K562 (cell line): ENCODE measurements around the gene APOA1. TPM values are rescaled to one million over a fixed set of nuclear protein-coding genes. Genes with fewer than 3 reads are reported as not detected.

Source experiments
- ATAC-seq: fragments of 200-7000 bp; cut with Tn5 transposase; 3 replicates; pipeline ENCODE4 v1.9.1; 2020; ENCODE audit warnings: moderate library complexity
- BruUV-seq: library from RNA; stranded (reverse); fragments of 400-500 nt; replicated peaks from 2 replicates; lab custom pipeline; 2021; lab: Mats Ljungman, UMichigan
- CTCF ChIA-PET: fragments of 300-600 bp; formaldehyde crosslinking; extraction: SDS; loops from one replicate; lab custom pipeline; 2021; ENCODE audit warnings: low intra/inter-chr PET ratio; lab: Yijun Ruan, JAX
- POLR2A ChIA-PET: fragments of 300-600, 350-650 bp; sonication (Branson Sonifier 250); formaldehyde crosslinking; extraction: SDS; loops from one replicate; lab custom pipeline; 2021; ENCODE audit warnings: antibody characterized with exemption, inconsistent platforms; lab: Yijun Ruan, JAX
- DNase-seq, 4 experiments: peaks; one replicate each; pipeline versions ENCODE4 v3.0.0 to v3.0.0-alpha.2; 2011 to 2018; ENCODE audit warnings: low spot score in 3 of 4, mixed read lengths in 3 of 4; ENCODE audit errors: extremely low read depth in 1 of 4
- FAIRE-seq: peaks from 2 replicates; lab custom pipeline; 2011; peaks lifted over from hg19 to GRCh38; lab: Jason Lieb, UNC
- H2AFZ ChIP-seq: 2 replicates; pipeline ENCODE4 v1.6.0; 2011; ENCODE audit warnings: low read depth, low read length, control low read depth, inconsistent platforms
- H3K27ac ChIP-seq: fragments of 200-600 bp; 3 replicates; pipeline ENCODE4 v1.8.0; 2011; ENCODE audit warnings: low read depth, mild to moderate bottlenecking, control low read depth, inconsistent platforms, low read length, moderate library complexity, mixed read lengths; ENCODE audit errors: extremely low read depth
- H3K27me3 ChIP-seq, 2 experiments: fragments of 300-600 bp in 1 of 2; 2 replicates in 1 of 2; 3 replicates in 1 of 2; pipeline versions ENCODE4 v1.6.0 to v1.8.0; 2011; ENCODE audit warnings: inconsistent platforms in 2 of 2, low read length in 2 of 2, mild to moderate bottlenecking in 1 of 2, mixed read lengths in 1 of 2, moderate library complexity in 1 of 2; ENCODE audit not compliant: control insufficient read depth in 2 of 2, insufficient read depth in 2 of 2
- H3K36me3 ChIP-seq: fragments of 300-600 bp; 3 replicates; pipeline ENCODE4 v1.8.0; 2011; ENCODE audit warnings: mild to moderate bottlenecking, low read length, inconsistent platforms; ENCODE audit not compliant: control insufficient read depth, insufficient read depth
- H3K4me1 ChIP-seq, 2 experiments: fragments of 200-600 bp in 1 of 2; replicated peaks in 1 of 2; 2 replicates in 1 of 2; 3 replicates in 1 of 2; pipeline versions ENCODE4 v1.5.1 to v1.8.0; 2011; ENCODE audit warnings: inconsistent platforms in 2 of 2, low read length in 2 of 2, mild to moderate bottlenecking in 1 of 2, mixed read lengths in 1 of 2, moderate library complexity in 1 of 2; ENCODE audit not compliant: control insufficient read depth in 2 of 2, insufficient read depth in 2 of 2
- H3K4me2 ChIP-seq: 2 replicates; pipeline ENCODE4 v1.6.1; 2011; ENCODE audit warnings: low read length, control low read depth, inconsistent platforms, mixed read lengths; ENCODE audit not compliant: insufficient read depth
- H3K4me3 ChIP-seq: fragments of 200-600 bp; sonication (generic), shearing (Covaris generic); 2 replicates; pipeline ENCODE4 v1.5.1; 2016; ENCODE audit warnings: control low read depth, inconsistent platforms
- H3K79me2 ChIP-seq: fragments of 200-600 bp; 3 replicates; pipeline ENCODE4 v1.8.0; 2011; ENCODE audit warnings: low read length, inconsistent platforms; ENCODE audit not compliant: control insufficient read depth, insufficient read depth
- H3K9ac ChIP-seq, 2 experiments: 2 replicates each; pipeline versions ENCODE4 v1.6.0 to v1.6.1; 2011; ENCODE audit warnings: low read depth in 2 of 2, low read length in 2 of 2, control low read depth in 1 of 2, inconsistent platforms in 1 of 2, mild to moderate bottlenecking in 1 of 2, mixed read lengths in 1 of 2; ENCODE audit not compliant: insufficient read depth in 1 of 2
- H3K9me1 ChIP-seq: one replicate; pipeline ENCODE4 v1.6.0; 2011; ENCODE audit warnings: inconsistent platforms, mild to moderate bottlenecking, low read length, moderate library complexity; ENCODE audit not compliant: control insufficient read depth, insufficient read depth
- H3K9me3 ChIP-seq: replicated peaks from 2 replicates; pipeline ENCODE4 v1.5.1; 2011; ENCODE audit warnings: low read depth, low read length, inconsistent platforms; ENCODE audit not compliant: control insufficient read depth, insufficient read depth
- H4K20me1 ChIP-seq: replicated peaks from 2 replicates; pipeline ENCODE4 v1.6.1; 2011; ENCODE audit warnings: low read length, inconsistent platforms, mixed read lengths; ENCODE audit not compliant: control insufficient read depth, insufficient read depth
- CBFA2T2 ChIP-seq: fragments of 450-650 bp; conservative IDR thresholded peaks from 2 replicates; pipeline ENCODE4 v1.6.1; 2017; ENCODE audit warnings: mild to moderate bottlenecking
- HMG20A ChIP-seq: fragments of 450-650 bp; formaldehyde crosslinking; conservative IDR thresholded peaks from 2 replicates; pipeline ENCODE4 v1.4.0; 2020; ENCODE audit warnings: mild to moderate bottlenecking, mixed read lengths
- HMGN3 ChIP-seq: IDR thresholded peaks from 2 replicates; pipeline ENCODE4 v1.6.1; 2011; ENCODE audit warnings: borderline replicate concordance, low read depth, mild to moderate bottlenecking, mixed read lengths, low read length; ENCODE audit not compliant: insufficient read length; ENCODE audit errors: extremely low read depth
- MED1 ChIP-seq: sonication (generic); formaldehyde crosslinking; IDR thresholded peaks from 2 replicates; pipeline ENCODE4 v1.8.1; 2023; ENCODE audit warnings: missing genetic modification reagents, borderline replicate concordance
- PHF20 ChIP-seq: fragments of 450-650 bp; IDR thresholded peaks from 2 replicates; pipeline ENCODE4 v1.6.1; 2018; ENCODE audit not compliant: partially characterized antibody
- SNRNP70 ChIP-seq: fragments of 200-400 bp; formaldehyde crosslinking; optimal IDR thresholded peaks from 2 replicates; pipeline ENCODE3; 2017; ENCODE audit warnings: low read depth, low read length
- SPI1 ChIP-seq: IDR thresholded peaks from 2 replicates; pipeline ENCODE4 v1.6.1; 2011; ENCODE audit warnings: low read depth, low read length, control low read depth, borderline replicate concordance
- SREBF2 ChIP-seq: sonication (generic); formaldehyde crosslinking; IDR thresholded peaks from 2 replicates; pipeline ENCODE4 v1.4.0; 2020; ENCODE audit warnings: mild to moderate bottlenecking, missing genetic modification reagents
- TCFL5 ChIP-seq: fragments of 250-450 bp; sonication (Bioruptor Pico); conservative IDR thresholded peaks from 2 replicates; pipeline ENCODE4 v1.6.1; 2021; ENCODE audit warnings: mild to moderate bottlenecking, moderate library complexity, matching md5 sums
- XRCC4 ChIP-seq: IDR thresholded peaks from one replicate; pipeline ENCODE4 v1.6.1; 2011; ENCODE audit not compliant: insufficient read depth, insufficient read length; ENCODE audit errors: extremely low read depth
- ZBTB7A ChIP-seq: IDR thresholded peaks from 2 replicates; pipeline ENCODE4 v1.6.1; 2011; ENCODE audit warnings: low read depth, mild to moderate bottlenecking, low read length, moderate library complexity, borderline replicate concordance; ENCODE audit not compliant: control insufficient read depth
- ZFP30 ChIP-seq: fragments of 250-450 bp; sonication (Bioruptor Pico); IDR thresholded peaks from 2 replicates; pipeline ENCODE4 v1.8.0; 2022; ENCODE audit warnings: moderate library complexity, mild to moderate bottlenecking, inconsistent platforms, borderline replicate concordance
- ZNF445 ChIP-seq: fragments of 250-450 bp; sonication (Bioruptor Pico); IDR thresholded peaks from 2 replicates; pipeline ENCODE4 v1.4.0; 2020; ENCODE audit warnings: low read depth, mild to moderate bottlenecking, moderate library complexity
- ZNF764 ChIP-seq: fragments of 250-450 bp; sonication (Bioruptor Pico); IDR thresholded peaks from 2 replicates; pipeline ENCODE4 v1.4.0; 2020; ENCODE audit warnings: low read depth, mild to moderate bottlenecking, moderate library complexity
- in situ Hi-C: fragments of 300-500 bp; cut with MboI; formaldehyde crosslinking; loops from 4 replicates; pipeline ENCODE4 v1.15.0; 2018; ENCODE audit warnings: inconsistent platforms, mixed read lengths
- intact Hi-C: fragments of 100-400 bp; cut with micrococcal nuclease; formaldehyde crosslinking; loops from 2 replicates; pipeline ENCODE4 v1.14.2; 2022
- polyA plus RNA-seq, 8 experiments: library from polyadenylated mRNA; depleted of rRNA in 4 of 8; stranded (reverse) in 5 of 8; unstranded in 3 of 8; fragments of >200 nt; fragmentation: Nextera tagmentation in 2 of 8; fragmentation: Illumina TruSeq in 1 of 8; extraction: Ambion mirVana in 2 of 8; extraction: Trizol in 1 of 8; gene quantifications; 2 replicates each; pipeline versions ENCODE4 v1.2.1 to v1.2.3, GENCODE V29; 2011 to 2014; ENCODE audit warnings: inconsistent platforms in 1 of 8, missing spikeins in 1 of 8
- total RNA-seq, 7 experiments: library from RNA; depleted of rRNA in 6 of 7; stranded (reverse); fragments of >200 nt in 6 of 7; fragmentation: Illumina TruSeq in 2 of 7; extraction: Trizol in 2 of 7; gene quantifications; 2 replicates each; pipeline versions ENCODE4 v1.2.1 to v1.2.3, GENCODE V29; 2011 to 2021; ENCODE audit warnings: low replicate concordance in 1 of 7
- TF ChIP-seq, protein P1 (sequence below): sonication (generic); formaldehyde crosslinking; IDR thresholded peaks from 2 replicates; pipeline ENCODE4 v1.5.0; 2020; ENCODE audit warnings: missing genetic modification reagents
- TF ChIP-seq, protein P2 (sequence below), 2 experiments: fragments of 450-650 bp in 1 of 2; IDR thresholded peaks; 2 replicates each; pipeline ENCODE4 v1.6.1; 2011 to 2017; ENCODE audit warnings: low read depth in 2 of 2, antibody characterized with exemption in 1 of 2, borderline replicate concordance in 1 of 2, low read length in 1 of 2, mild to moderate bottlenecking in 1 of 2, mixed read lengths in 1 of 2; ENCODE audit not compliant: control insufficient read depth in 1 of 2

Gene APOA1
- total and polyA plus RNA-seq, 9 of the 15 experiments (the other 6 are each of a cell fraction or from before 2014, with no cell fraction given) = 1.8 TPM; not detected in 8

DNA sequence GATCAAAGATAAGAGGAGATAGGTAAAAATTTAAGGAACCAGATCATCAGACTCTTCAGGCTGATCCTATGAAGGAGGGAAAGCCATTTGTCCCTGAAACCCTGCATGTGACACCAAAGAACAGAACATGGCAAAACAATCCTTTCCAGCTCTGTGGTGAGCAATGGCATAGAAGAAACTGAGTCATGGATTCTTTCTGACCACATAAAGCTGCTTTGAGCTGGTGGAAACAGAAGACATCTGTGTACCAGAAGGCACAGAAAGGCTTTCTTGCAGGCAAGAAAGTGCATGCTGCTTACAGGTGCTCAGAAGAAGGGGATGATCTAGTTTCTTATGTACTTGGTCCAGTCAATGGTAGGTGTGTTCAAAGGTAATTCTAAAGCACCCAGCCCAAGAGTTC is 45.0 kb upstream of the APOA1 start:
- TF ChIP-seq PHF20 (no peak), ZBTB7A (no peak), MED1 (CRISPR knock-in tag) (no peak), ZNF445 (CRISPR knock-in tag) (no peak), CBFA2T2 (no peak), HMG20A (CRISPR knock-in tag) (no peak), TCFL5 (CRISPR knock-in tag) (no peak), SNRNP70 (no peak), HMGN3 (no peak), SREBF2 (no peak), ZNF764 (CRISPR knock-in tag) (no peak), ZFP30 (CRISPR knock-in tag) (no peak), XRCC4 (no peak), SPI1 (no peak)
- TF ChIP-seq, protein P1, sequence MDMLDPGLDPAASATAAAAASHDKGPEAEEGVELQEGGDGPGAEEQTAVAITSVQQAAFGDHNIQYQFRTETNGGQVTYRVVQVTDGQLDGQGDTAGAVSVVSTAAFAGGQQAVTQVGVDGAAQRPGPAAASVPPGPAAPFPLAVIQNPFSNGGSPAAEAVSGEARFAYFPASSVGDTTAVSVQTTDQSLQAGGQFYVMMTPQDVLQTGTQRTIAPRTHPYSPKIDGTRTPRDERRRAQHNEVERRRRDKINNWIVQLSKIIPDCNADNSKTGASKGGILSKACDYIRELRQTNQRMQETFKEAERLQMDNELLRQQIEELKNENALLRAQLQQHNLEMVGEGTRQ = no peak
- TF ChIP-seq, protein P2, sequence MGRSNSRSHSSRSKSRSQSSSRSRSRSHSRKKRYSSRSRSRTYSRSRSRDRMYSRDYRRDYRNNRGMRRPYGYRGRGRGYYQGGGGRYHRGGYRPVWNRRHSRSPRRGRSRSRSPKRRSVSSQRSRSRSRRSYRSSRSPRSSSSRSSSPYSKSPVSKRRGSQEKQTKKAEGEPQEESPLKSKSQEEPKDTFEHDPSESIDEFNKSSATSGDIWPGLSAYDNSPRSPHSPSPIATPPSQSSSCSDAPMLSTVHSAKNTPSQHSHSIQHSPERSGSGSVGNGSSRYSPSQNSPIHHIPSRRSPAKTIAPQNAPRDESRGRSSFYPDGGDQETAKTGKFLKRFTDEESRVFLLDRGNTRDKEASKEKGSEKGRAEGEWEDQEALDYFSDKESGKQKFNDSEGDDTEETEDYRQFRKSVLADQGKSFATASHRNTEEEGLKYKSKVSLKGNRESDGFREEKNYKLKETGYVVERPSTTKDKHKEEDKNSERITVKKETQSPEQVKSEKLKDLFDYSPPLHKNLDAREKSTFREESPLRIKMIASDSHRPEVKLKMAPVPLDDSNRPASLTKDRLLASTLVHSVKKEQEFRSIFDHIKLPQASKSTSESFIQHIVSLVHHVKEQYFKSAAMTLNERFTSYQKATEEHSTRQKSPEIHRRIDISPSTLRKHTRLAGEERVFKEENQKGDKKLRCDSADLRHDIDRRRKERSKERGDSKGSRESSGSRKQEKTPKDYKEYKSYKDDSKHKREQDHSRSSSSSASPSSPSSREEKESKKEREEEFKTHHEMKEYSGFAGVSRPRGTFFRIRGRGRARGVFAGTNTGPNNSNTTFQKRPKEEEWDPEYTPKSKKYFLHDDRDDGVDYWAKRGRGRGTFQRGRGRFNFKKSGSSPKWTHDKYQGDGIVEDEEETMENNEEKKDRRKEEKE (IDR thresholded peaks at IDR 0.05; ENCODE audit: borderline replicate concordance in 1 of 2, control insufficient read depth in 1 of 2, low read depth in 2 of 2, low read length in 1 of 2) = no peak
- Histone ChIP-seq H3K4me1 (no peaks in the 10 kb centered on the region), H3K27me3 (no peaks in the 10 kb centered on the region), H3K4me2 (no peak overlapping the region), H3K79me2 (no peaks in the 10 kb centered on the region), H3K36me3 (no peaks in the 10 kb centered on the region), H3K4me3 (no peak overlapping the region), H4K20me1 (no peaks in the 10 kb centered on the region), H3K9me1 (no peaks in the 10 kb centered on the region), H3K9me3 (no peaks in the 10 kb centered on the region), H3K9ac (no peak overlapping the region), H3K27ac (no peak overlapping the region), H2AFZ (no peak overlapping the region)
- no TSS peak for BruUV-seq
- ATAC-seq (no peak), DNase-seq (no peak), FAIRE-seq (no peak)
- in situ Hi-C loops = loop anchor here (5.0 to 10.0 kb wide), 2 partner anchors 220 to 342 kb away; no protein-coding TSS in a partner anchor
- intact Hi-C loops = loop anchor here (5.0 kb wide), 1 partner anchor 345 kb away; no protein-coding TSS in a partner anchor
- CTCF ChIA-PET = interaction anchor here (0.5 kb wide), 1 partner anchor 223 kb away, joined by 3 read pairs; no protein-coding TSS in a partner anchor
- POLR2A ChIA-PET = interaction anchor here (1.1 kb wide), 1 partner anchor 15 kb away, joined by 3 read pairs; no protein-coding TSS in a partner anchor
